ENCODE measurements around the gene SKI. TPM values are rescaled to one million over a fixed set of nuclear protein-coding genes. Genes with fewer than 3 reads are reported as not detected.

Gene SKI
- total and polyA plus RNA-seq, 2 donors (not counting 1 experiment from before 2014, with no cell fraction given), result 11.6 to 21.8 TPM

DNA sequence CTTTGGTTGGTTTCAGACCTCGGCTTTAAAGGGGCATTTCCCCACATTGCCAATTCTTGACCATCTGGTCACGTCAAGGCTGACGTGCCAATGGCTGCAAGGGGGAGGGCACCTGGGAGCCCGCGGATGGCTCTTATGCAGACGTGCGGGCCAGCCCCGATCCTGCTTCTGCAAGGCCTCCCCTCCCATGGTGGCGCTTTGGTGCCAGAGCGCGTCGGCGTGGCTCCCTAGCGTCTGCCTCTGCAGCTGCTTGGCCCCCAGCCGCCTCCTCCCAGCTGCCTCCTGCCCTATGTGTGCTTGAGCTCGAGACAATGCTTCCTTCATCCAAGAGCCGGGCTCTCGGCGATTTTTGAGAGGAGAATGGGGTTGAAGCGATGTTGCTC, 29.1 kb downstream of the SKI start:
- Histone ChIP-seq H3K4me1 (ENCODE audit: control insufficient read depth, extremely low read depth, insufficient read depth, low read length) (no peaks in the 10 kb centered on the region), H3K79me2 (ENCODE audit: control insufficient read depth, insufficient read depth, low read length) (peaks cover 98% of the 10 kb centered on the region), H4K20me1 (ENCODE audit: control insufficient read depth, extremely low read depth, insufficient read depth, low read length) (peaks cover 5% of the 10 kb centered on the region), H3K4me2 (ENCODE audit: extremely low read depth, insufficient read depth, low read length) (peak overlapping the region; percentile 48), H3K9me3 (ENCODE audit: control insufficient read depth, insufficient read depth, low read depth, low read length) (no peaks in the 10 kb centered on the region), H3K36me3 (ENCODE audit: control insufficient read depth, insufficient read depth, low read length) (peaks cover 2% of the 10 kb centered on the region), H3K9ac (ENCODE audit: insufficient read depth, low read length) (no peak overlapping the region), H3K27me3 (ENCODE audit: control insufficient read depth, insufficient read depth, low read length) (no peaks in the 10 kb centered on the region), H2AFZ (ENCODE audit: low read length) (no peak overlapping the region), H3K27ac (ENCODE audit: insufficient read depth, low read length) (peak overlapping the region; percentile 75), H3K4me3 (replicated peaks in 1 of 4; ENCODE audit: control extremely low read depth in 1 of 4, insufficient read depth in 1 of 4, low read depth in 3 of 4, low read length in 4 of 4) (peak overlapping the region in 1 of 4 experiments; percentile 11)
- DNase-seq (ENCODE audit: low read depth in 2 of 2), result peak in 1 of 2 donors; percentile 76
- TF ChIP-seq EZH2 (IDR thresholded peaks at IDR 0.05; ENCODE audit: low read length, missing control alignments) (no peak), CTCF (conservative IDR thresholded peaks at IDR 0.05 in 1 of 2, IDR thresholded peaks at IDR 0.05 in 1 of 2; ENCODE audit: low read depth in 1 of 2, low read length in 2 of 2) (no peak)

DNA sequence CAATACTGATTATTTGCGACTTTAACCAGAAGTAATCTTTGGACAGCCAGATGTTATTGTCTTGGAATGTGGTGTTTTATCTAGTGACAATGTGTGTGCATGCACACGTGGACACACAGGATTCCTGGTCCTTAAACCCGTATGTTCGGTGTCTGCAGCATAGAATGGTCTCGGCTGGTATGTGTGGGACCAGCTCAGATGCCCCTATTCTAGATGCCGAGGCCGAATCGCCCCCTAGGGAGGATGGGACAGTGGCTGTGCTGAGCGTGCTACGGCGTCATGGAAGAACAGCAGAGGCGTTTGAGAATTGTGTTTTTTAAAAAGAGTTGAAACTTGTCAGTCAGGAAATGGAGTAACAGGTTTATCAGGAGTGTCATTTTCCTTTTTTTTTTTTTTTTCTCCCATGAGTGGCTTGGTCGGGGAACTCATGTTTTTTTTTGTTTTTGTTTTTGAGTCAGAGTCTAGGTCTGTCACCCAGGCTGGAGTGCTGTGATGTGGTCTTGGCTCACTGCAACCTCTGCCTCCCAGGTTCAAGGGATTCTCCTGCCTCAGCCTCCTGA, 30.1 kb downstream of the SKI start:
- Histone ChIP-seq H3K4me2 (ENCODE audit: extremely low read depth, insufficient read depth, low read length) (no peak overlapping the region), H3K27ac (ENCODE audit: insufficient read depth, low read length) (no peak overlapping the region)

DNA sequence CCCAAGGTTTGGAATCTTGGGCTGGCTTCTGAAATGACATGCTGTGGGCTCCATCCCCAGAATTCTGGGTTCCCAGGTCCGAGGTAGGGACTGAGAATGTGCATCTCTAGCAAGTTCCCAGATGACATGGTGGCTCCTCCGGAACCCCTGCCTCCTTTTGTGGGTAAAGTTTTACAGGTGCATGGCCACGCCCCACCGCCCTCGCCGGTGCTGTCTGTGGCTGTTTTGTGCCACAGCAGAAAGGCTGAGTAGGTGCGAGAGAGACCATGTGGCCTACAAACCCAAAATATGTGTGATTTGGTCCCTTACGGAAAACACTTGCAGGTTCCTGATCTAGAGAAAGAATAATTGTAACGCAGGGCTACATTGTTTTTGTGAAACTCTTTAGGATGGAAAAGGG, 30.9 kb downstream of the SKI start:
- Histone ChIP-seq H3K27me3 (ENCODE audit: control insufficient read depth, insufficient read depth, low read length) (no peaks in the 10 kb centered on the region), H3K4me1 (ENCODE audit: control insufficient read depth, extremely low read depth, insufficient read depth, low read length) (no peaks in the 10 kb centered on the region), H3K79me2 (ENCODE audit: control insufficient read depth, insufficient read depth, low read length) (peaks cover 97% of the 10 kb centered on the region), H3K4me3 (replicated peaks in 1 of 4; ENCODE audit: control extremely low read depth in 1 of 4, insufficient read depth in 1 of 4, low read depth in 3 of 4, low read length in 4 of 4) (no peak overlapping the region), H3K36me3 (ENCODE audit: control insufficient read depth, insufficient read depth, low read length) (no peaks in the 10 kb centered on the region), H4K20me1 (ENCODE audit: control insufficient read depth, extremely low read depth, insufficient read depth, low read length) (peaks cover 5% of the 10 kb centered on the region), H3K4me2 (ENCODE audit: extremely low read depth, insufficient read depth, low read length) (no peak overlapping the region), H3K27ac (ENCODE audit: insufficient read depth, low read length) (no peak overlapping the region), H2AFZ (ENCODE audit: low read length) (no peak overlapping the region), H3K9me3 (ENCODE audit: control insufficient read depth, insufficient read depth, low read depth, low read length) (no peaks in the 10 kb centered on the region), H3K9ac (ENCODE audit: insufficient read depth, low read length) (no peak overlapping the region)
- no peak for DNase-seq (ENCODE audit: low read depth in 2 of 2)
- TF ChIP-seq CTCF (conservative IDR thresholded peaks at IDR 0.05 in 1 of 2, IDR thresholded peaks at IDR 0.05 in 1 of 2; ENCODE audit: low read depth in 1 of 2, low read length in 2 of 2) (no peak), EZH2 (IDR thresholded peaks at IDR 0.05; ENCODE audit: low read length, missing control alignments) (no peak)

More for the DNA sequence above, 30.1 kb downstream of the SKI start:
- no peaks in the 10 kb centered on the region for H3K9me3 ChIP-seq (ENCODE audit: control insufficient read depth, insufficient read depth, low read depth, low read length)
- no peak overlapping the region for H2AFZ ChIP-seq (ENCODE audit: low read length)
- H3K27me3 ChIP-seq (ENCODE audit: control insufficient read depth, insufficient read depth, low read length), result no peaks in the 10 kb centered on the region
- H3K36me3 ChIP-seq (ENCODE audit: control insufficient read depth, insufficient read depth, low read length), result no peaks in the 10 kb centered on the region
- peaks cover 97% of the 10 kb centered on the region for H3K79me2 ChIP-seq (ENCODE audit: control insufficient read depth, insufficient read depth, low read length)
- no peak overlapping the region for H3K4me3 ChIP-seq (replicated peaks in 1 of 4; ENCODE audit: control extremely low read depth in 1 of 4, insufficient read depth in 1 of 4, low read depth in 3 of 4, low read length in 4 of 4)
- H4K20me1 ChIP-seq (ENCODE audit: control insufficient read depth, extremely low read depth, insufficient read depth, low read length), result peaks cover 5% of the 10 kb centered on the region
- TF ChIP-seq EZH2 (IDR thresholded peaks at IDR 0.05; ENCODE audit: low read length, missing control alignments) (no peak), CTCF (conservative IDR thresholded peaks at IDR 0.05 in 1 of 2, IDR thresholded peaks at IDR 0.05 in 1 of 2; ENCODE audit: low read depth in 1 of 2, low read length in 2 of 2) (no peak)
- H3K4me1 ChIP-seq (ENCODE audit: control insufficient read depth, extremely low read depth, insufficient read depth, low read length), result no peaks in the 10 kb centered on the region
- DNase-seq (ENCODE audit: low read depth in 2 of 2), result no peak
- no peak overlapping the region for H3K9ac ChIP-seq (ENCODE audit: insufficient read depth, low read length)
